ENCODE measurements around the gene GLA.

GLA gene

GRCh38 chrX:101407748-101408531, at the start of gene GLA, which contains the start of gene HNRNPH2:
GLA (minus strand) TSS chrX:101407925; CDS start chrX:101407903, 22 bp downstream.
HNRNPH2 (plus strand) TSS chrX:101408222; CDS start chrX:101411989, 3,767 bp downstream.
- peak; percentile 94 for DNase-seq

DNA sequence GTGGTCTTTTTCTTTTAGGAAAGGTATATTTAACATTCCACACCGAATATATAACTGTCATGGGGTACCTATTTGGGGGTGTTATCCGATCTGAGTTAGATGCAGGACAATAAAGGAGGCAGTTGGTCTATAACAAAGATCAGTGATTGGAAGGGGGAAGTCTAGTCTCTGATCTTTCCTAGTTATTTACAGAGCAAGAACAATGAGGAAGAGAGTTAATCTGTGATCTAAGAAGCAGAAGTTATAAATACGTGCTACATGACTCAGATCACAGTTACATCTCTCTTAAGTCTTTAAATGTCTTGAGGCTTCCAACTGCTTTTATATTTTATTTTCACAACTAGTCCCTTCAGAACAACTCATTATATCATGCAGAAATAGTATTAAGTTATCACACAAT, 44.3 kb upstream of the GLA start:
- DNase-seq: no peak

DNA sequence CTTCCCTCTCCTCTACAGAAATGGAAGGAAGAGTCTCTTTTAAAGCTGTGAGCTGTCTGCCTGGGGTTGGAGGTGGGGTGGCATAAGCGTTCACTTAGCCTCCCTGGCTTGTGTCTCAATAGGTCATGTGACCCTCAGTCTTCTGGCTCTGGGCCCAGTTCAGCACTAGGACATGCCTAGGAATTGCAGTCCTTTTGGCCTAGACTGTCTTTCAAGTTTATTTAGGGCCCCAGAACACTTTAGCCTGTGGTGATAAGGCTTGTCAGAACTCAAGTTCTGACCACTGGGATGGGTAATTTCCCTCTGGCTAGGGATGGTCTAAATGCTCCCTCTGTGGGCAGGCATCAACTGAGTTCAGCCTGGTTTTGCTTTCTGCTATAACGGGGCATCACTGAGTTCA, 43.2 kb upstream of the GLA start:
- DNase-seq: no peak

DNA sequence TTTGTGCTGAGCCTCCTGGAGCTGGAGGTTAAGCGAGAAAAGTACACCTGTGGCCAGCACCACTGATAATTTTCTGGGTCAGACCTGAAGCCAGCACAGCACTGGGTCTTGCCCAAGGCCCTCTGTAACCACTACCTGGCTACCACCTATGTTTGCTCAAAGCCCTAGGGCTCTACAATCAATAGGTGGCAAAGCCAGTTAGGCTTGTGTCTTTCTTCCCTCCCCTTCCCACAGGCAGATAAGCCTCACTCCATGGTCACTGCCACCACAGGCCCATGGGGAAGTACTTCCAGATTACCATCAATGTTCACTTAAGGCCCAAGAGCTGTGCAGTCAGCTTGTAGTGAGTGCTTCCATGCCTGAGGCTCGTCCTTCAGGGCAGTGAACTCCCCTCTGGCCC, 42.4 kb upstream of the GLA start:
- DNase-seq: no peak

DNA sequence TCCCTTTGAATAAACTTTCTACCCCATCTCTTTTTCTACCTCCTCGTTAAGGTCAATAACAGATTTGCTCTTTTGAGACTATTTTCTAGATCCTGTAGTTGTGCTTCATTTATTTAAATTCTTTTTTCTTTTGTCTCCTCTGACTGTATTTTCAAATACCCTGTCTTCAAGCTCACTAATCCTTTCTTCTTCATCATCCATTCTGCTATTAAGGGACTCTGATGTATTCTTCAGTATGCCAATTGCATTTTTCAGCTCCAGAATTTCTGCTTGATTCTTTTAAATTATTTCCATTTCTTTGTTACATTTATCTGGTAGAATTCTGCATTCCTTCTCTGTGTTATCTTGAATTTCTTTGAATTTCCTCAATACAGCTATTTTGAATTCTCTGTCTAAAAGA, 41.6 kb upstream of the GLA start:
- no peak for DNase-seq

DNA sequence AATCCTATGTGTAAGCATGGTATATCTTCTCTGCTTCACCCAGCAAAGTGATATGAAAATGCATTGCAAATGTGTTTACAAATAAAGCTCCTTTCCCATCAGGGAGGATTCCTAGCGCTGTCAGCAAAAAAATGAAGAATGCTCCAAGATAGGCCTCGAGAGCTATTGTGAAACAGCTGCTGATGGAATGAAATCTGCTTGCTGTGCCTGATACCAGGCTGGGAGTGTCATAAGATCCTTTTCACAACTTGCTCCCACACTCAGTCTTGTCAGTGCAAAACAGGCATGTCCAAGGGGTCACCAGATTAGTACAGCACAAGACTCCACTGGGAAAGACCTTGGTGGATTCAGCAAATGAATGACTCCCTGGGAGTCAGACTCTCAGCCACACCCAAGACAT, 34.4 kb upstream of the GLA start:
- DNase-seq: no peak

GRCh38 chrX:101430457-101431078, 22.8 kb upstream of the GLA start:
- DNase-seq: no peak

GRCh38 chrX:101429934-101430333, 22.2 kb upstream of the GLA start:
- DNase-seq: no peak

DNA sequence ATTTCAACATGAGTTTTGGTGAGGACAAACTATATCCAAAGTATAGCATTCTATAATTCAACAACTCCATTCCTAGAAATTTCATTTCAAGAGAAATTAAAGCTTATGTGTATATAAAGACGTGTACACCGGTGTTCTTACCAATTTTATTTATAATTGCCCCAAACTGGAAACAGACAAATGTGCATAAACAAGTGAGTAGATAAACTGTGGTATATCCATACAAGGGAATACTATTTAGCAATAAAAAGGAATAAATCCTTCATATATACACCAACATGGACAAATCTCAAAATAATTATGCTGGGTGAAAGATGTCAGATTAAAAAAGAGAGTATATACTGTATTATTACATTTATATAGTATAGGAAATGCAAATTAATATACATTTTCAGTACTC, 20.2 kb upstream of the GLA start:
- DNase-seq: no peak

- DNase-seq: no peak
Measured at GRCh38 chrX:101419489-101419888, 11.8 kb upstream of the GLA start.

DNA sequence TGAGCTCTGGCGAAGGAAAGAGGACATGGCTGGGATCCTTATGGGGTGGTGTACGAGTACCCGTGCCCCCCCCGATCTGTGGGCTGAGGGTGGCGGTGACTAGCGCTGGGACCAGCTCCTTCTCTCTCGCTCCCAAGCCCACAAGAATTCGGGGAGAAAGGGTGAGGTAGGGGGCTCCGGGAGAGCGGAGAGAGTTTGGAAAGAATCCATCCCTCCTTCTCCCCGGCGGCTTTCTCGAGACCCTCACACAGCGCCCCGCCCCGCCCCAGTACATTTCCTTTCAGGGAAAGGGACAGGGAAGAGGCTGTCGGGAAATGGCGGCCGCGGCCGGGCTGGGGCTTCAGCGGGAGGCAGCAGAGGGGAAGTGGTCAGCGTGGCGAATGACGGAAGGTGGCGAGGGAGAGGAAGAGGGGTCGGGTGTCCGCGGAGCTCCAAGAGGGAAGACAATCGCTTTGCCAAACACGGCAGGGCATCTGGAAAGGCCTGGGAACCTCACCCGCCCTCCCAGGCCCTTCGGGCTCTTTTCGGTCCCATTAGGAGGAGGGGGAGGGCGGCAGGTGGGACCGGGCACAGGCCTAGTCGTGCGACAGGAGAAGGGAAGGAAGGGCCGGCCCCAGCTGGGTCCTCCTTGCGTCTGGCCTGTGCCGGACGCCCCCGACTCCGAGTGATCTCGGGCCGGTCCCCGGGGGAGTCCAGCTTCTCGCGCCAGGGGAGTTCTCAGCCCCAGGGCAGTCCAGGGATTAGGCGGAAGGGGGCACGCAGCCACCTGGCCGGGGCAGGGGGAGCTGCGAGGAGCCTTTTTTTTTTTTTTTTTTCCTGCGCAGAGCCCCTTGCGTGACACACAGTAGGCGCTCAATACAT, 10.5 kb upstream of the GLA start:
- peak; percentile 3 to 6 for DNase-seq

DNA sequence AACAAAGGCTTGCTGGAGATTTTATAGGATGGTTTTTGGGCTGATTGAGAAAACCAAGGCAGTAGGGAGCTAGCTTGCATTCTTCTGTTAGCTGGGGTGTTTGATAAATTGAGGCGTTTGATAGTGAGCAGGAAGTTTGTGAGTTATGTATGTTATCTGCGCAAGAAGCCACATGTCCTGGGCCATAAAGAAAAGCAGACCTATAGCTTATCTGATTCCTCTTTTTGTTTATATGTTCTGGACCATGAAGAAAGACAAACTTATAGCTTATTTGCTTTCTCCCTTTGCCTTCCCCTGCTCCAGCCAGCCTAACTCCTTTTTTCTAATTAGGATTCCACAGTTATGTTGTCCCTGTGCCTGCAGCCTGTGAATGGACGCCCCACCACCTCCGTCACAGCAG, 9.5 kb upstream of the GLA start:
- no peak for DNase-seq

GRCh38 chrX:101416691-101417090, 9.0 kb upstream of the GLA start:
- no peak for DNase-seq

DNA sequence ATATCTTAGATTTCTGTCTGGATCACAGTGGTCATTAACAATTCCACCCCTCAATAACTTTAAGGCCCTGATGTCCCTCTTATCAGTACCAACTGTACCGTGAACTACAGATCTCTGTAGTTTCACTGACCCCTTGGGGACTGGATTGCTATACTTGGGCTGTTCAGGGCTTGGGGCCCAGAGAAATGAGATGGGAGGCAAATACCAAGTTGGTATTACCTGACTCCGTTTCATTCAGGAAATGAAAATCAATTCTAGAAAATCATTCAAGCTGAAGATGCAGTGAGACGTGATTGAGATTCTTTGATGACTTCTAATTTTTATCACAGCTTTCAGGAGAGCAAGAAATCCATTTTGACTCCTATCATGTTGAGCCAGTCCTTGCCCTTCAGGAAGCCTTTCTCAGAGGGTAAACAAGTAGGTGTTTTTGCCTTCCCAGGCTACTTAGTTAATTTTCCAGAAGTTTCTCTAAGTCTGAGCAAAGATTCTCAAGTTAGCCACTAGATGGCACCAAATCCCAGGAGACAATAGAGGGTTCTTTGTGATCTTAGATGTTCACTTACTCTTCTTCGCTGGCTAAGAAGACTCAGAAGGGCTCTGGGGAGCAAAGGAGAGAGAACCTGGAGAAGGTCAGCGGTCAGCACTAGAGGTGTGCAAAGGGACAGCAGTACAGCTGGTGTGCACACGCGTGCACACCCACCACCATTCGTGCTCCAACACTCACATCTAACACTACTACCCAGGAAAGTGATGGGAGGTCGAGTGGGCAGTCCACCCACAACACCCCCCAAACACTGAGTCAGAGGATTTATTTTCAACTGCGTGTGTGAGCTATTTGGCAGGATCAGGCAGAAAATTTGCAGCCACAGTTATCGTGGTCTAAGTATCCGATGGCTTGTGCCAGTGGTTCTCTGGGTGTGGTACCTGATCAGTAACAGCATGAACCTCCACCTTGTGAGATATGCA, 7.7 kb upstream of the GLA start:
- peak; percentile 6 to 31 for DNase-seq

DNA sequence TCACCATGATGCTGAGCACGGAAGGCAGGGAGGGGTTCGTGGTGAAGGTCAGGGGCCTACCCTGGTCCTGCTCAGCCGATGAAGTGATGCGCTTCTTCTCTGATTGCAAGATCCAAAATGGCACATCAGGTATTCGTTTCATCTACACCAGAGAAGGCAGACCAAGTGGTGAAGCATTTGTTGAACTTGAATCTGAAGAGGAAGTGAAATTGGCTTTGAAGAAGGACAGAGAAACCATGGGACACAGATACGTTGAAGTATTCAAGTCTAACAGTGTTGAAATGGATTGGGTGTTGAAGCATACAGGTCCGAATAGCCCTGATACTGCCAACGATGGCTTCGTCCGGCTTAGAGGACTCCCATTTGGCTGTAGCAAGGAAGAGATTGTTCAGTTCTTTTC, 4.3 kb upstream of the GLA start:
- no peak for DNase-seq

GRCh38 chrX:101410461-101410860, 2.7 kb upstream of the GLA start:
- DNase-seq: no peak

- no peak for DNase-seq
Measured at GRCh38 chrX:101409043-101409442, 1.3 kb upstream of the GLA start.

GRCh38 chrX:101408532-101408841, 762 bp upstream of the GLA start:
- no peak for DNase-seq

DNA sequence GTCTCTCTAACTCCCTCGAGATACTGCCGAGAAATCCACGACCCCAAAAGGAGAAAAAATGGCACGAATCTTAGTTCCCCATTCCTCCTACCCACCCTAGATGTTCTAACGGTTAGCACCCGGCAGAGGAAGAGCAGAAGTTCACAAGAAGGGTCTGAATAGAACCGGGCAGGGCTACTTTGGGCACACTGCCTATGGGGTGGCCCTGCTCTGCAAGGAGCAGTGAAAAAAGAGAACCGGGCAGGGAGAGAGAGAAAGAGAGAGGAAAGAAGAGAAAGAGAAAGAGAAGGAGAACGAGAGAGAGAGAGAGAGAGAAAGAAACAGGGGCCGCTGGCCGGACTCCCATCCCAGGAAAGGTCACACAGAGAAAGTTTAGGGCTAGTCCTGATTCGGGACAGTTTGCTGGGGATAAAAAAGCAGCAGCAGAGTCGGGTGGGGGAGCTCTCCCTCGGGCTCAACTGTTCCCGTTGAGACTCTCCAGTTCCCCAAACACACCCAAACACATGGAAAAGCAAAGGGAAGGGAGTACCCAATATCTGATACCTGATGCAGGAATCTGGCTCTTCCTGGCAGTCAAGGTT, 468 bp downstream of the GLA start:
- DNase-seq: no peak

- no peak for DNase-seq
Measured at GRCh38 chrX:101399825-101400224, 7.9 kb downstream of the GLA start.

DNA sequence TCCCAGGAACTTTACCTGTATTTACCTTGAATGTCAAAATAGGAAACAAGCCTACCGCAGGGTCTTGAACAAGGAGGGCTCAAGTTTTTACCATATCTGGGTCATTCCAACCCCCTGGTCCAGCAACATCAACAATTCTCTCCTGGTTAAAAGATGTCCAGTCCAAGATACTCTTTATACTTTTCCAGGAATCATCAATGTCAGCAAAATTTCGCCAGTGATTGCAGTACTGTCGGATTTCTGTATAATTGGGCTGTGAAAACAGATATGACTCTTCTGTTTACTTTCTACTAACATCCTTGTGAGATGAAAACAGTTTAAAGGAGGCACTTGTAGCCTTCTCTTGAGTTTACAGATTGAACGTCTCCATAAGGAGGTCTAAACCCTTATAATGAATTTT, 9.0 kb downstream of the GLA start:
- DNase-seq: no peak

DNA sequence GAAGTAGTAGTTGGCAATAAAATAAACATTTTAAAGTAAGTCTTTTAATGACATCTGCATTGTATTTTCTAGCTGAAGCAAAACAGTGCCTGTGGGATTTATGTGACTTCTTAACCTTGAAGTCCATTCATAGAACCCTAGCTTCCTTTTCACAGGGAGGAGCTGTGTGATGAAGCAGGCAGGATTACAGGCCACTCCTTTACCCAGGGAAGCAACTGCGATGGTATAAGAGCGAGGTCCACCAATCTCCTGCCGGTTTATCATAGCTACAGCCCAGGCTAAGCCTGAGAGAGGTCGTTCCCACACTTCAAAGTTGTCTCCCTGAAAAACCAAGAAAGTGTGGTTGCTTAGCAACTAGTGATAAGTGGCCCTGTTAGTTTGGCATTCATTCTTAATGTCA, 9.9 kb downstream of the GLA start:
- no peak for DNase-seq

Data from NCI-H187 (cell line).